HG02981 (cell line): Measurements from ENCODE around the gene DDX17.

ENCODE experiments used
- ATAC-seq: cut with Tn5 transposase; IDR thresholded peaks from one replicate; pipeline ENCODE4 v1.9.1; 2021; ENCODE audit warnings: mild to moderate bottlenecking, moderate library complexity; ENCODE audit not compliant: unreplicated experiment

Gene DDX17

DNA sequence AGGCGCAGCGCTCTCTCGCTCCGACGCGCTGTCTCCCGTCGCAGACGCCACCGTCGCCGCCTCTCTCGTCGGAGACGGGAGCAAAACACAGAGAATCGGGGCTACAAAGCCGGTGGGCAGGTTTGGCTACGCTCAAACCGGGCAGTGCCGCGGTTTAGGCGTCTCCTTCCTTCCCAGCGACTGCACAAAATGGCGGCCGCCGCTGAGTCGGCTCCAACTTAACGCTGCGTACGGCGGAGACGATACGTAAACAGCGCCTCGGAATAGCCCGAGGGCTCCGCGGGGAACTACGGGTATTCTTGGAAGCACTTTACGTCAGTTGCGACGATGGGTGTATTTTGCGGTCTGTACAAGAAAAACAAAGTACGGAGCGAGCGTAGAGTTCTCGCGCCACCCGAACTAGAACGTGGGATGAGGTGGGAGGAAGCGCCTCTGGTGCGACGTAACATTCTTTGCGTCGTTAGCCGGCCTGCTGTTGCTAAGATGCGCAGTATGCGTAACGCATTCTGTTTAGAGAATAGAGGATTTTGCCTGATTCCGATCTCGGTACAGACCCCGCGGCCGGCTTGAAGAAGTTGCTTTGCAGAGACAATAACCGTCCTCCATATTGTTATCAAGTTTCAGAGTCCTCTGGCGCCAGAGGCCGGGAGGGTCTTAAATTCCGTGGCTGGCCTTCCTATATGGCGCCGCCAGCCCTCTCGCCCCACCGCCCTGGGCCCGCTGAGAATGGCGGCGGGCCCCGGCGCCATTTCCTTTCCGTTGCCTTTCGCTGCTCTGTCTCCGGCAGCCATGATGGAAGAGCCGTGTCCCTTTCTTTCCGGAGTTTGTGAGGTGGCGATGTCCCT, at the start of gene DDX17:
TSS of gene DDX17 (minus strand) at position 194 of the 845 bp plus-strand sequence.
- ATAC-seq = peak; percentile 80

DNA sequence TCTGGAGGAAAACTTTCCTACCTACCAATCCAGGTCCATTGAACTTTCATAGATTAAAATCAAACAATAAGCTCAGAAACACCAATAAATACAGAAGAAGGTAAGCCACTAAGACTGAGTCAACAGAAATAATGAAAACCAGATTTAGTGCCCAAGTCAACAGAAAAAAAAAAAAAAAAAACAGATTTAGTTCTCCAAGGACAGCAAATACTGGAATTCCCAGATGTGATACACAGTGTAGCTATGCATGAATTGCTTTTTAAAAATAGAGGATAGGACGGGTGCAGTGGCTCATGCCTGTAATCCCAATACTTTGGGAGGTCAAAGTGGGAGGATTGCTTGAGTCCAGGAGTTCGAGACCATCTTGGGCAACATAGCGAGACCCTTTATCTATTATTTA, 48.2 kb upstream of the DDX17 start:
- ATAC-seq = no peak

DNA sequence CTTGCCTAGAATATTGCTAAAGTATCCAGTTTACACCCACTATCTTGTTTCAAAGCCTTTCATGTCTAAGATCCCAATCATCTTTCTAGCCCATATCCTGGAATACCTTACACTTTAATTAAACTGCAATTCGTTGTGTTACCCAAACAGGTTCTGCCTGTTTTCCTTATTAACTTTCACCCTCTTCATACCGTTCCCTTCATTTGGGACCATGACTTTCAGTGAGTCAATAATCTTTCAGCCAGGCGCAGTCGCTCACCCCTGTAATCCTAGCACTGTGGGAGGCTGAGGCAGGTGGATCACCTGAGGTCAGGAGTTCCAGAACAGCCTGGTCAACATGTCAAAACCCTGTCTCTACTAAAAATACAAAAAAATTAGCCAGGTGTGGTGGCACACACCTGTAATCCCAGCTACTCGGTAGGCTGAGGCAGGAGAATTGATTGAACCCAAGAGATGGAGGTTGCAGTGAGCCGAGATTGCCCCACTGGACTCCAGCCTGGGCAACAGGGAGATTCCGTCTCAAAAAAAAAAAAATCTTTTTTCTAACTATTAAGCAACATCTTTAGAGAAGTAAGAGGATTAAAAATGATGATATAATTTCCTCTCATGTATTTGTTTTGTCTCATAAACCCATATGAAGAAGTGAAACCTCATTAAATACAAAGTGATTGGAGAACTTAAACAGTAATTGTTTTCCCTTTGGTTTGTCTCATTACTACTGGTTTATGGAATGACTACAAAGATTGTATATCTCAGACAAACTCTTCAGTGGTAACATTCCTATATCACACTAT, 43.2 kb upstream of the DDX17 start:
- no peak for ATAC-seq

DNA sequence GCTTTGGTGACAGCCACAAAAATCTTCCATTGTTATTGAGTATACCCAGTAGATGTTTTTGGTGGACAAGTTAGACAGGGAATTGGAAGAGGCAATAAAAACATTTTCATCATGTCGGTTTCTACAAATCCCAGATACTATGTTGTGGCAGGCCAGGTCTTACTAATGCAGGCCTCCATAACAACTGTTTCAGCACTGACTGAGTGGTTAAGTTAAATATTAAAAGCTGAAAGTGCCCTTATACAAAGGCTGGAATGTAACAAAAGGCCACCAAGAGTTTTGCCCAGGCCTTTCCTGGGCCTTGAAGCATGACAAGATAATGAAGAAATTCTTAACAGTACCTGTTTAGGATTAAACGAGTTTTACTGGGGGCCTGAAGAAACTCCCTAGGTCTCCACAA, 34.6 kb upstream of the DDX17 start:
- ATAC-seq = no peak

DNA sequence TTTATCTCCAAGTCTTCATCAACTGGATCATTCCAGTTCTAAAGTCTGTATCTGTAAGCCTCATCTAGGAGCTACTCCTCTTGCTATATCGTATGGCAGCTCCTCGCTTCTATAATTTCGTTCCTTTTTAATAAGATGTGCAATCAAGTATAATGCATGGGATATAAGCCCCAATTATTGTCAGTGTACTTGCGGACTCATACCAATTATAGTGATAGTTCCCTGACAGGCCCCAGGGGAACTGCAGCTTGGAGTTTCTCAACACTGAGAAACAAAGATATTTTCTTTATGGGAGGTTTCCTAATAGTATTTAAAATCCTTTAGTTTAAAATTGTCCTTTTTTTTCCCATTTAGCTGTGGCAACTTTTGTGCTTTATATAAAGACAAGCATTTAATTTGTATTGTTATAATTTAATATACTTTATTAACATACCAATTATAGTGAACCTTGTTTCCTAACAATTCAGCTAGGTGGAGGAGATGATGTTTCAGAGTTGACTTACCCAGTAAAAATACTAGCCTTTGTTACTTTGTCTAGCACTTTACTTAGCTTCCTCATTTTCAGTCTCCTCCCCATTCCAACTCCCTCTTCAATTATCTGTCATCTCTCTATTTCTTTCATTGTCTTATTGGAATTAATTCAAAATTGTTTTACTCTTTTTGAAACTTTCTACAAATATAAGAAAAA, 25.3 kb upstream of the DDX17 start:
- no peak for ATAC-seq

DNA sequence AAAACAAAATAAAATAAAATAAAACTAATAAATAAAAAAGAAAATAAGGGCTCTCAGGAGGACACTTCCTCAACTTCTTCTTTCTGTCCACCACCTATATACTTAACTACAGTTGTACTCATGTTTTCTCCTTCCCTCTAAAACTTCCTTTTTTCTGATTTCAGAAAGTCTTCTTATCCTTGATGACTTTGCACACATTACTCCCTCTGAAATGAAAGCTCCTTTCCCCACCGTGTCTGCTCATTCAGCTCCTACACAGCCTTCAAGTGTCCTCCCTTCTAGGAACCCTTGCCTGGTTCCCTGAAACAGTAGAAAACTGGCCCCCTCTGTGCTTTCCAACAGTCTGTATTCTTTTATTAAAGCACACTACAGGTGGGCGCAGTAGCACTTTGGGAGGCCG, 18.3 kb upstream of the DDX17 start:
- ATAC-seq = no peak

DNA sequence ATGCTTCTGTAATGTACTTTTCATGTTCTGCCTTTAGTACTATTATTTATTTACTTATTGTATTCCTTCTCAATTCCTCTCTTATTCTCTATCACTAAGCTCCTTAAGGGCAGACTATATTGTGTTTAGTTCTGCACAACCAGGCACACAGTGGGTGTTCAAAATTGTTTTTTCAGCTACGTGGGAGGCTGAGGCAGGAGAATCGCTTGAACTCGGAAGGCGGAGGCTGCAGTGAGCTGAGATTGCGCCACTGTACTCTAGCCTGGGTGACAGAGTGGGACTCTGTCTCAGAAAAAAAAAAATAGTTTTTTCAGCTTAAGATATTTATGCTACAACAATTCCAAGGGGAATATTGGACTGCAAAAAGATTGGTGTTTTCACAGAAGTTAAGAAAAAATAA, 17.4 kb upstream of the DDX17 start:
- ATAC-seq = no peak

DNA sequence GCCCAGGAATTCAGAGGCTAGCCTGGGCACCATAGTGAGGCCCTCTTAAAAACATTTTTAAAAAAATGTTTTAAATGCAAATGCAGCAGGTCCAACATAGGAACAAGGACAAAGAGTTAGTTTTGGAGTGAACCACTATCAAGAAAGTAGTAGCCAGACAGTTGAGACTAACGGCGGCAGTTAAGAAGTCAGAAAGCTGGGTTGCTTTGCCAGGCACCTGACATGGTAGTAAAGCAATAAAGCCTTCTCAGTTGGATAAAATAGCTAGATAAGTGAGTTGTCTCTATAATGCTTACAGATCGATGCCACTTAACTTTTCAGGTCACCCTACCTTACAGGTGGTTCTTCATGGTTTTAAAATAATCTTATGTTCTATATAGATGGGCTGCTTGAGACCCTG, 16.9 kb upstream of the DDX17 start:
- ATAC-seq = no peak

DNA sequence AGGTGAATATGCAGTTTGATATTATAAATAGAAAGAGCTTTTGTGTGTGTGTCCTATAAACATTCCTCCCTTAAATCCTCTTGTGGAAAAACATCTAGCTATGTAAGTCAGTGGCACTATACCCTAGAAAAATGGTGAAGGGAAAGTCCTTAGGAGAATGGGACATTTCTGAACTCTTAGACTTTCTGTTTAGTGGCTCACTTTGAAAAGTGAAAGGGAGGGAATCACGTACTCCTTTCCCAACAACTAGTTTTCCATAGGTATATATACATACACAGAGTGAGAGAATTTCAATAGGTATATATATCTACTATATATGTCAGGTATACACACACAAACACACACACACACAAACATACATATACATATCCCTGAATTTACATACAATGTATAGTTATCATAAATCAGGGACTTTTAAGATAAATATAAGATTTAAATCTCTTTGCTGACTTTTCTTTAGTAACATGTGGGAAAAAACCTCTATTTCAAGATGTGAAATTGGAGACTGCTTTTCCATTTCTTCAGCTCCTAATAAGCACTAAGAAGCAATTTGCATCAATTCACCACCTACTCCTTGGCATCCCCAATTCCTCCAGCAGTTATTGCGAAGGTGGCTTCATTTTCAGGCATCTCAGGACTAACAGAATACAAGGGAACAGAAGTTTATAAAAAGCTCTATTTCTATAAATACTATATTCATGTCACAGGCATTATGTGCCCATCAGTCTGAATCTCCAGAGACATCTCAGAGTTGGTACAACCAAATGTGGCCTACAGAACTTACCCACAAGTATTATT, 13.5 kb upstream of the DDX17 start:
- no peak for ATAC-seq

DNA sequence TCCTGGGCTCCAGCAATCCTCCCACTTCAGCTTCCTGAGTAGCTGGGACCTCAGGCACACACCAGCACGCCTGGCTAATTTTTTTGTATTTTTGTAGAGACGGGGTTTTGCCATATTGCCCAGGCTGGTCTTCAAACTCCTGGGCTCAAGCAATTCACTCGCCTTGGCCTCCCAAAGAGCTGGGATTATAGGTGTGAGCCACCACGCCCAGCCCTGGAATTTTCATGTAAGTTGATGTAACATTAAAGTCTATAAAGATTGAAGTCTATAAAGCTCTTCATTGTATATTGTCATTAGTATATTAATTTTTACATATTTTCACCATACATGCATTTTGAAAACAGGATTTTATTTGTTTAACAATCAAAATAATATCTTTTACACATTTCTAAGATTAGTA, 12.5 kb upstream of the DDX17 start:
- ATAC-seq = no peak

DNA sequence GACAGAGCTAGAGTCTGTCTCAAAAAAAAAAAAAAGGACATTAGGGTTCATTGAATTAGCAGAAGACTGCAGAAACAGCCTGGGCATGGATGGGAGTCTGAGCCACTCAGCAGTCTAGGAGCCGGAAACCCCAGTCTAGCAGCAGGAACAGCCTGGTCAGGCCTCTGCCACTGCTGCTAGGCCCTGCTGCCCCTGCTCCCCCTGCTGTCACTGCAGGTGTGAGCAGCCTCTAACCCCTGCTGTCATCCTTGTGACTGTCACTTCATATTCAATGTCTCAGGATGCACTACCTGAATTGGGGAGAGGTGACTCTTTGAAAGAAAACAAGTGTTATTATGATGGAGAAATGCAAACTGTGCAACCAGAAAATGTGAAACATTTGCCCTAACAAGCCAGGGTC, 7.0 kb upstream of the DDX17 start:
- ATAC-seq = no peak

DNA sequence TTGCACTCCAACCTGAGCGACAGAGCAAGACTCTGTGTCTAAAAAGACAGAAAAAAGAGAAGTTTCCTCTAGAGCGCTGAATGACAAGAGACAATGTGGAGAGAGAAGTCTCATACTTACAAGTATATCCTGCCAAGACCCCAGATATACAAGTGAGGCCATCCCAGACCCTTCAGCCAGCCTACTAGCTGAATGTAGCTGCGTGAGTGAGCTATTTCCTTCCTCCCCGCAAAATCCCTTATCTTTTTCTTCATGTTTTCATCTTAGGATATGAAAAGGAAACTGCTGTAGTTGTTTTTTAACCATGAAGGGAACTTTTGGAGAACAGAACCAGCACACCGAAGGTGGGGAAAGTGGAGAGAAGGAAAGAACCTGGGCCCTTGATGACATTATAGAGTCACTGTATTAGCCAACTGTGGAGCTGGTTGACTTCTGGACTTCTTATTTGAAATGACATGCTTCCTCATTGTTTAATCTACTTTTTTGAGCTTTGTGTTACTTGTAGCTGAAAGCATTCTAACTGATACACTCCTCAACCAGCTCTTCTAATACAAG, 4.4 kb upstream of the DDX17 start:
- ATAC-seq = no peak

DNA sequence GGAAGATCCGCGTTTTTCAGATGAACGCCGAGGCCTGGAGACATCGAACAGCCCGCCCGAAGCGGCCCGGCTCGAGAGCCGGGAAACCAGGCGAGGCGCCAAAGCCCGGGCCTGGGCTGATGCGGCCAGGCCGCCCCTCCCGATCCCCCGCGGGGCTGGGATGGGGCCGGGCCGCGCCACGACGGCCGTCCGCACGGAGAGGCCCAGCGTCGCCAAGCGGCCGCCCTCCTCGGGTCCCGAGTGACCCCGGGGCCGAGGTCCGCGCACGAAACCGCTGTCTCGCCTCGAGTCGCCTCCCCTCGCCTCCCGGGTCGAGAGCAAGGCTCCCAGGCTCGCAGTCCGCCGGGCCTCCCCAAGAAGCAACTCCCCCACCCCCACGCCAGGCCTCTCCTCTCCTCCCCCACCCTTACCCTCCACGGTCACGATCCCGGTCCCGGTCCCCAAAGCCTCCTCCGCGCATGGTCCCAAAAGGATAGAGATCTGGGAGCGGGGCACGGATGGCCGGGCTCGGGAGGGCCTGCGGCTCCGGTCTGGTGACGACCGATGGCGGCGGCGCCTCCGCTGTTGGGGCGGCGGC, 482 bp downstream of the DDX17 start:
- peak; percentile 21 for ATAC-seq

DNA sequence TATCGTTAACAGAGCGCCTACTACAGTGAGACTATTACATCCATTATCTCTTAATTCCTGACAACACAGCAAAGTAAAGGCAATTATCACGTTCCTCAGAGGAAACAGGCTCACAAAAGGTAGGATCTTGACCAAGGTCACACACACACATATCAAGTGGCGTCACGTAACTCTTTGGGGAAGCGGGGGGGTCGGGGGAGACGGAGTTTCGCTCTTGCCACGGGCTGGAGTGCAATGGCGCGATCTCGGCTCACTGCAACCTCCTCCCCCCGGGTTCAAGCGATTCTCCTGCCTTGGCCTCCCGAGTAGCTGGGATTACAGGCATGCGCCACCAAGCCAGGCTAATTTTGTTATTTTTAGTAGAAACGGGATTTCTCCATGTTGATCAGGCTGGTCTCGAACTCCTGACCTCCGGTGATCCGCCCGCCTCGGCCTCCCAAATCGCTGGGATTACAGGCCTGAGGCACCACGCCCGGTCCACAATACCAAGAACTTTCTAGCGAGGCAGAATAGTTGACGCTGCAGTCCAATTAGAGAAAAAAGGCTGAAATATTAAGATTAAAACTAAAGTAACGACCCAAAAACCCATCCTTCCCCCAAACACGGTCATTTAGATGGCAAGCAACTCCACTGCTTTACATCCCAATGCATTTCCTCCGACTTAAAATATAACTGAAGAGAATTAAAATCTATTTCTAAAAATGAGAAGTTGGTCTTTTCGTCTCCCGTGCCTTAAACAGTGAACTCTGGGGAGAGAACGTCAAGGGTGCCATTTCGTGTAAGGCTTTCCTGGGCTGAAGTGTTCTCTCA, 1.2 kb downstream of the DDX17 start:
- no peak for ATAC-seq

DNA sequence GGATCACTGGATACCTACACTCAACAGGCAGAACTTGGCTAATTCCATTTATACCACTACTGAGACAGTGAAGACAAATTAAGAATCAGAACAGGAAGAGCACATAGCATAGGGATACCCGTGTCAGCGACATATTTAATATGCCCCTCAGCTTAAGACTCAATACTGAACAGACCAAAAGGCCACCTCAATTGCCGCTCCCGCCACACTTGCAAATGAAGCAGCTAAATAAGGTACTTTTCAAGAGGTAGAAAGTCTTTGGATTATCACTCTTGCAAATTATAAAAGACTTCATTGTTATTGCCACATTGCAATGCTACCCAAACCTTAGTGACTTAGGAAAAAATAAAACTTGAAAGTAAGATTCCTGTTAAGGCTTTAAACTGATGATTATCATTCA, 3.1 kb downstream of the DDX17 start:
- ATAC-seq = no peak

DNA sequence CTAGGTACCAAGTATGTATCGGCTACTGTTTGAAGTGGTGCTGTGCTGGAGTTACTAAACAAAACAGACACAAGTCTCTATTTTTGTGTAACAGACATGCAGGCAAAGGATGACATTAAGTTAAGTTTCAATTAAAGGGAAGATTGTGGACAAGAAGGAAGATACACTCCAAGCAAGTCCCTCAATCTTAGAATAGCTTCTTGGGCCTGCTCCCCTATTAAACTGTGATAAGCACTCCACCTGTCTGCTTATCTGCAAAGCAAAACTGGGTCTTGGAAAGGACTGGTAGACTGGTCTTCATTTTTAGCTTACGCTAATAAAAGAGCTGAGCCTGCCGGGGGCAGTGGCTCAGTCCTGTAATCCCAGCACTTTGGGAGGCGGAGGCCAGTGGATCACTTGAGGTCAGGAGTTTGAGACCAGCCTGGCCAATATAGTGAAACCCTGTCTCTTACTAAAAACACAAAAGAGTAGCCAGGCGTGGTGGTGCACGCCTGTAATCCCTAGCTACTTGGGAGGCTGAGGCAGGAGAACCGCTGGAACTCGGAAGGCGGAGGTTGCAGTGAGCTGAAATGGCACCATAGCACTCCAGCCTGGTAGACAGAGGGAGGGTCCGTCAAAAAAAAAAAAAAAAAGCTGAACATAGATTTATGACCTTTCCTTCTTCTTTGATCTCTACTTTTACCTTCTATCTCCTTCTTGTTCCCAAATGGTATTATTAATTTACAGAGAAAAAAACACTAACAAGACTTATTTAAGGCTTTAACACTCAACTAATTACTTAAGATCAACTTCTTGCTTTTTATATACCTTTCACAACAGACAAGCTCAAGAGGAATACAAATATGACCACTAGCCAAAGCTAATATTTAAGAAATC, 4.1 kb downstream of the DDX17 start:
- ATAC-seq = no peak

DNA sequence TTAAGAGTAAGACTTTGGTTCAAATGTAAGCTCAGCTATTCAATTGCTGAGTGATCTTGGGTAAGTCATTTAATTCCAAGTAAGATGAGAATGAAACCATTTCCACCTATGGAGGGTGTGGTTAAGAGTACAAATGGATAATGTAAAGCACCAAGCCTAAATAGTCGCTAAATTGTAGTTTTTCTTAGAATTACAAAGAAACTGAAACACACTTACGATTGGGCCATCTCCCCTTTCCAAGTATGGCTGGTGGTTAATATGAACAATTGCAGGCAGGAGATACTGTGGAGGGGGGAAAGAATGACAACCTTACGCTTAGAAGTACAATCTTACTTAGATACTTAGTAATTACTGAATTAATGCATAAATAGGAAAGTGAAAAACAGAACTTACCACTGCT, 8.2 kb downstream of the DDX17 start:
- no peak for ATAC-seq

DNA sequence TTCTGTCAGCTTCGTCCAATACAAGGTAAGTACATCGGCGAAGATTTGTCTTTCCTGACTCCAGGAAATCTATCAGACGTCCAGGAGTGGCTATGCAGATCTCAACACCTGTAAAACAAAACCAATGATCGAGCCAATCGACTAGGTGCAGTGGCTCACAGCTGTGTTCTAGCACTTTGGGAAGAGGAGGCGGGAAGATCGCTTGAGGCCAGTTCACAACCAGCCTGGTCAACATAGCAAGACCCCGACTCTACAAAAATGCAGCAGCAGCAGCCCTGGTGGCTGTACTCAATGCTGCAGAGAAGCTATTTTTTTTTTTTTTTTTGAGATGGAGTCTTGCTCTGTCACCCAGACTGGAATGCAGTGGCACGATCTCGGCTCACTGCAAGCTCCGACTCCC, 11.2 kb downstream of the DDX17 start:
- ATAC-seq = no peak
